Suprapubic skin (tissue), 4 donors: Measurements from ENCODE around the gene ZFAND6. TPM values are rescaled to one million over a fixed set of nuclear protein-coding genes. Genes with fewer than 3 reads are reported as not detected.

Source experiments
- DNase-seq, 2 donors: peaks; one replicate each; pipeline ENCODE4 v3.0.0-alpha.2; 2019; ENCODE audit warnings: low spot score in 2 of 2
- H3K27ac ChIP-seq: fragments of 200-600 bp; sonication (generic); one replicate; pipeline ENCODE4 v1.5.1; 2019
- H3K27me3 ChIP-seq: fragments of 200-600 bp; sonication (generic); one replicate; pipeline ENCODE4 v1.5.1; 2019
- H3K36me3 ChIP-seq: fragments of 200-600 bp; sonication (generic); one replicate; pipeline ENCODE4 v1.5.1; 2019
- H3K4me1 ChIP-seq: fragments of 200-600 bp; sonication (generic); one replicate; pipeline ENCODE4 v1.5.1; 2019
- H3K4me3 ChIP-seq: fragments of 200-600 bp; sonication (generic); one replicate; pipeline ENCODE4 v1.5.1; 2019; ENCODE audit warnings: mild to moderate bottlenecking
- H3K9me3 ChIP-seq: fragments of 200-600 bp; sonication (generic); one replicate; pipeline ENCODE4 v1.5.1; 2019
- EP300 ChIP-seq: sonication (generic); formaldehyde crosslinking; IDR thresholded peaks from one replicate; pipeline ENCODE4 v1.6.1; 2017; ENCODE audit warnings: antibody characterized with exemption
- POLR2A ChIP-seq, 2 donors: fragments of 450-650 bp; IDR thresholded peaks; one replicate each; pipeline ENCODE4 v1.6.1; 2017; ENCODE audit warnings: antibody characterized with exemption in 2 of 2, mild to moderate bottlenecking in 2 of 2, moderate library complexity in 2 of 2
- POLR2AphosphoS5 ChIP-seq, 3 donors: sonication (generic); formaldehyde crosslinking; IDR thresholded peaks; one replicate each; pipeline ENCODE4 v1.6.1; 2017; ENCODE audit warnings: antibody characterized with exemption in 3 of 3
- WGBS: methylation state at CpG from one replicate; pipeline ENCODE4 v1.1.5; 2018; 5-methylcytosine and 5-hydroxymethylcytosine counted together
- total RNA-seq, 4 donors: library from RNA; depleted of rRNA; stranded (reverse); fragments of >200 nt; gene quantifications; one replicate each; pipeline ENCODE4 v1.1.0, GENCODE V29; 2016
- TF ChIP-seq, protein P1 (sequence below), 2 donors: fragments of 200-600 bp in 1 of 2; fragments of 450-650 bp in 1 of 2; sonication (generic) in 1 of 2; IDR thresholded peaks; one replicate each; pipeline ENCODE4 v1.5.1; 2016 to 2019; ENCODE audit warnings: antibody characterized with exemption in 2 of 2, mild to moderate bottlenecking in 1 of 2, moderate library complexity in 1 of 2

The ZFAND6 gene
- total RNA-seq, 4 donors from 2014 or later = 47.9 to 107 (median 80.9) TPM

DNA sequence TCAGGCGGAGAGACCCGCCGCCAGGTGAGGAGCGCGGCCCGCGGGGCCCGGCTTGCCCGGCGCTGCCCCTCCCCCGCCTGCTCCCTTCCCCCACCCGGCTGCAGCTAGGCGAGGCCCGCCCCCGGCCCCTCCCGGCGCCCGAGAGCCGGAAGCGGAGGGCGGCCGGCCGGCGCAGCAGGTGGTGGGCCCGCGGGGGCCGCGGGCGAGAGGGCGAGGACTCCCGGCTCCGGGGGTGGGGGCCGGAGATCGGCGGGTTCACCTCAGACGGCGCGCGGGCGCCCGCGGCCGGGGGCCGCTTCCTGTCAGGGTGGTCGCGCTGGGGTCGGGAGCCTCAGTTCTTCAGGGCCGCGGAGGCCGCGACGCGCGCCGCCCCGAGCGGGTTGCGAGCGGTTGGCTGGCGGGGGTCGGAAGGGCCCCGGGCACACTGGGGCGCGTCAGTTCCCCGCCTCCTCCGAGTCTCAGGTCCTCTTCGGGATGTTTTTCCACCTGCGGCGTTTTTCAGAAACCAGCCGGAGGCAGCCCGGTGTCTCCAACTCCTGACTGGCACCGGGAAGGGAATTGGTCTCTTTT, 395 bp downstream of the ZFAND6 start:
- peak in 1 of 2 donors; percentile 83 for DNase-seq
- Histone ChIP-seq H3K4me1 (peaks cover 28% of the 10 kb centered on the region), H3K36me3 (no peaks in the 10 kb centered on the region), H3K4me3 (peak overlapping the region; percentile 95), H3K9me3 (no peaks in the 10 kb centered on the region), H3K27ac (peak overlapping the region; percentile 97), H3K27me3 (no peaks in the 10 kb centered on the region)
- TF ChIP-seq, protein P1, sequence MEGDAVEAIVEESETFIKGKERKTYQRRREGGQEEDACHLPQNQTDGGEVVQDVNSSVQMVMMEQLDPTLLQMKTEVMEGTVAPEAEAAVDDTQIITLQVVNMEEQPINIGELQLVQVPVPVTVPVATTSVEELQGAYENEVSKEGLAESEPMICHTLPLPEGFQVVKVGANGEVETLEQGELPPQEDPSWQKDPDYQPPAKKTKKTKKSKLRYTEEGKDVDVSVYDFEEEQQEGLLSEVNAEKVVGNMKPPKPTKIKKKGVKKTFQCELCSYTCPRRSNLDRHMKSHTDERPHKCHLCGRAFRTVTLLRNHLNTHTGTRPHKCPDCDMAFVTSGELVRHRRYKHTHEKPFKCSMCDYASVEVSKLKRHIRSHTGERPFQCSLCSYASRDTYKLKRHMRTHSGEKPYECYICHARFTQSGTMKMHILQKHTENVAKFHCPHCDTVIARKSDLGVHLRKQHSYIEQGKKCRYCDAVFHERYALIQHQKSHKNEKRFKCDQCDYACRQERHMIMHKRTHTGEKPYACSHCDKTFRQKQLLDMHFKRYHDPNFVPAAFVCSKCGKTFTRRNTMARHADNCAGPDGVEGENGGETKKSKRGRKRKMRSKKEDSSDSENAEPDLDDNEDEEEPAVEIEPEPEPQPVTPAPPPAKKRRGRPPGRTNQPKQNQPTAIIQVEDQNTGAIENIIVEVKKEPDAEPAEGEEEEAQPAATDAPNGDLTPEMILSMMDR (IDR thresholded peaks at IDR 0.05) = no peak
- TF ChIP-seq EP300 (no peak), POLR2AphosphoS5 (IDR thresholded peaks at IDR 0.05) (no peak), POLR2A (IDR thresholded peaks at IDR 0.05) (no peak)
- WGBS = under 1% methylated on average over 14 of the region's 72 CpGs

DNA sequence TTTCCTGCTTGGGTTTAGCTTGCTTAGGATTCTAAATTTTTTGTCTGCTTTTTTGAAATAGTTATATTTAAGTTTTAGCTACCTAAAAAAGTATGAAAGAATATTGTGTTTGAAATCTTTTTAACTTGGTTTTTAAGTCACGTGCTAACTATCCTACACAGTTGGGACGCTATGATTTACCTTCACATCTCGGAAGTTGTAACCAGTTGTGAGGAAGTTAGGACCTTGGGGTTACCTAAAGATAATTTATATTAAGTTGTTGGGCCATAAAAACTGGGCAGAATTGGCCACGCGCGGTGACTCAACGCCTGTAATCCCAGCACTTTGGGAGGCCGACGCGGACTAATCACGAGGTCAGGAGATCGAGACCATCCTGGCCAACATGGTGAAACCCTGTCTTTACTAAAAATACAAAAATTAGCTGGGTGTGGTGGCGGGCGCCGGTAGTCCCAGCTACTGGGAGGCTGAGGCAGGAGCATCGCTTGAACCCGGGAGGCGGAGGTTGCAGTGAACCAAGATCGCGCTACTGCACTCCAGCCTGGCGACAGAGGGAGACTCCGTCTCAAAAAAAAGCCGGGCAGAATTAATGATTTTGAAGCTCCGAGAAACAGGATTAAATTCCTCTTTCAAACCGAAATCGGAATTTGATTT, 1.0 kb downstream of the ZFAND6 start:
- 8% methylated on average over 26 of the region's 26 CpGs for WGBS
- no peaks in the 10 kb centered on the region for H3K36me3 ChIP-seq
- DNase-seq = peak in 1 of 2 donors; percentile 75
- peaks cover 28% of the 10 kb centered on the region for H3K4me1 ChIP-seq
- H3K27ac ChIP-seq = peak overlapping the region; percentile 97
- no peaks in the 10 kb centered on the region for H3K27me3 ChIP-seq
- H3K4me3 ChIP-seq = peak overlapping the region; percentile 95
- no peaks in the 10 kb centered on the region for H3K9me3 ChIP-seq
- TF ChIP-seq, protein P1 (IDR thresholded peaks at IDR 0.05) = no peak
- TF ChIP-seq POLR2AphosphoS5 (IDR thresholded peaks at IDR 0.05) (no peak), POLR2A (IDR thresholded peaks at IDR 0.05) (no peak)

DNA sequence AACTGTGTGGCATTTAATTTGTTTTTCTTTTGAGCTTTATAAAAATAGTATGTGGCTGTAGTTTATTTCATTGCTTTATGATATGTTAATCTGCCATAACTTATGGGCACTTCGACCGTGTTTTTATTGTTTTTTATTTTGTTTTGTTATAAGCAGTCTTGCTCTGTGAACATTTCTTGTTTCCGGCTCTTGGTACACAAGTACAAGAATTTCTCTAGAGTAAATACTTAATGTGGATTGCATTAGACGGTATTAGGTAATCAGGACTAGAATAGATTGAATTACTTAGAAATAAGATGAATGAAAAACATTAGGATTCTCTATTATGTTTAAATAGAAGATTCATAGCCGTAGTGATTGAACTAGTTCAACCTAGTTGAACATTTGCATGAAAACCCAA, 2.1 kb downstream of the ZFAND6 start:
- WGBS = 39% methylated on average over 5 of the region's 5 CpGs
- Histone ChIP-seq H3K36me3 (no peaks in the 10 kb centered on the region), H3K27ac (no peak overlapping the region), H3K9me3 (no peaks in the 10 kb centered on the region), H3K4me1 (peaks cover 28% of the 10 kb centered on the region), H3K27me3 (no peaks in the 10 kb centered on the region), H3K4me3 (peak overlapping the region; percentile 95)
- no peak for DNase-seq
- TF ChIP-seq POLR2A (IDR thresholded peaks at IDR 0.05) = no peak
- TF ChIP-seq, protein P1 (IDR thresholded peaks at IDR 0.05) = no peak
- no peak for TF ChIP-seq EP300
- no peak for TF ChIP-seq POLR2AphosphoS5 (IDR thresholded peaks at IDR 0.05)

DNA sequence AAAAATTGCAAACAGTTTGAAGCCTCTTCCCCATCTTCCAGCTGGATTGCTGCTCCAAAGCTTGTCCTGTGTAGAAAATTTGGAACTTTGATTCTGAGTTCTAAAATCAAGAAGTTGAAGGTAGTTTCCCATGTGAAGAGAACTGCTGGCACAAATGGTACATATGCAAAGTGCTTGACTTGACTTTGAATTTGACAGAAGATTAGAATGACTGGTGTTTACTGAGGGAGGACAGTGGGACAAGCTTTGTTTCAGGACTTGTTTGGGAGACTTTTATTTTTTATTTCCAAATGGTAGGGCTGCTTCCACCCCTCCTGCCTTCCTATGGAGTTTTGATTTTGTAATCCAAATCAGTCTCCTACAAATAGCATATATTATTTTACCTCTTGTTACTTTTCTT, 7.4 kb downstream of the ZFAND6 start:
- H3K4me3 ChIP-seq = no peak overlapping the region
- H3K27ac ChIP-seq = no peak overlapping the region
- TF ChIP-seq, protein P1 (IDR thresholded peaks at IDR 0.05) = no peak
- no peak for TF ChIP-seq POLR2AphosphoS5 (IDR thresholded peaks at IDR 0.05)
- TF ChIP-seq EP300 = no peak
- TF ChIP-seq POLR2A (IDR thresholded peaks at IDR 0.05) = no peak
- H3K9me3 ChIP-seq = no peaks in the 10 kb centered on the region
- no peaks in the 10 kb centered on the region for H3K27me3 ChIP-seq
- peaks cover 32% of the 10 kb centered on the region for H3K4me1 ChIP-seq
- DNase-seq = no peak
- H3K36me3 ChIP-seq = no peaks in the 10 kb centered on the region

DNA sequence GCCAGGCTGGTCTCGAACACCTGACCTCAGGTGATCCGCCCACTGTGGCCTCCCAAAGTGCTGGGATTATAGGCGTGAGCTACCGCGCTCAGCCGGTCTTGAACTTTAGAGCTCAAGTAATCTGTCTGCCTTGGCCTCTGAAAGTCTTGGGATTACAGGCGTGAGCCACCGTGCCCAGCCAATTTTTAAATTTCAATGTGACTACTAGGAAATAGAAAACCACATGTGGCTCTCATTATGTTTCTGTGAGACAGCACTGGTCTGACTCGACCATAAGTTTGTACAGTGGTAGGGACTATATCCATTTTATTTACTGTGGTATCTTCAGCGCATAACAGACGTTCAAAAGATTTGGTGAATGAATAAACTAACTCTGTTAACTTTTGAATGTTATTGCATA, 9.1 kb downstream of the ZFAND6 start:
- Histone ChIP-seq H3K27ac (no peak overlapping the region), H3K4me1 (peaks cover 42% of the 10 kb centered on the region), H3K9me3 (no peaks in the 10 kb centered on the region), H3K27me3 (no peaks in the 10 kb centered on the region), H3K4me3 (no peak overlapping the region), H3K36me3 (no peaks in the 10 kb centered on the region)
- DNase-seq = no peak
- 56% methylated on average over 11 of the region's 11 CpGs for WGBS
- TF ChIP-seq POLR2A (IDR thresholded peaks at IDR 0.05) = no peak
- TF ChIP-seq, protein P1 (IDR thresholded peaks at IDR 0.05) = no peak
